Vagina (tissue), 2 donors: ENCODE data around the gene MRPL55. TPM values are rescaled to one million over a fixed set of nuclear protein-coding genes. Genes with fewer than 3 reads are reported as not detected.

Experiments
- DNase-seq, 2 donors: peaks; one replicate each; pipeline ENCODE4 v3.0.0-alpha.2; 2017; ENCODE audit errors: extremely low spot score in 2 of 2
- H3K27ac ChIP-seq: fragments of 200-600 bp; sonication (generic); one replicate; pipeline ENCODE4 v1.5.1; 2019
- H3K27me3 ChIP-seq: fragments of 200-600 bp; sonication (generic); one replicate; pipeline ENCODE4 v1.5.1; 2019
- H3K36me3 ChIP-seq, 2 donors: fragments of 200-600 bp; sonication (generic); one replicate each; pipeline ENCODE4 v1.5.1; 2017 to 2019
- H3K4me1 ChIP-seq: fragments of 200-600 bp; sonication (generic); one replicate; pipeline ENCODE4 v1.5.1; 2019
- H3K4me3 ChIP-seq, 2 donors: fragments of 200-600 bp; sonication (generic); 1 replicate in 1 of 2; 2 replicates in 1 of 2; pipeline ENCODE4 v1.5.1; 2016 to 2019
- H3K9me3 ChIP-seq: fragments of 200-600 bp; sonication (generic); one replicate; pipeline ENCODE4 v1.5.1; 2019
- CTCF ChIP-seq, 3 experiments: fragments of 450-650 bp in 2 of 3; fragments of 200-600 bp in 1 of 3; sonication (generic) in 1 of 3; IDR thresholded peaks; one replicate each; pipeline ENCODE4 v1.5.1; 2017 to 2019; ENCODE audit warnings: antibody characterized with exemption in 3 of 3, mild to moderate bottlenecking in 2 of 3, moderate library complexity in 2 of 3
- POLR2A ChIP-seq, 2 donors: fragments of 450-650 bp; IDR thresholded peaks; one replicate each; pipeline ENCODE4 v1.6.1; 2017; ENCODE audit warnings: antibody characterized with exemption in 2 of 2, mild to moderate bottlenecking in 2 of 2, moderate library complexity in 2 of 2
- POLR2AphosphoS5 ChIP-seq, 2 donors: sonication (generic); formaldehyde crosslinking; IDR thresholded peaks; one replicate each; pipeline ENCODE4 v1.9.0; 2017; ENCODE audit warnings: antibody characterized with exemption in 2 of 2, mild to moderate bottlenecking in 2 of 2, low read depth in 1 of 2; ENCODE audit not compliant: insufficient read depth in 1 of 2
- intact Hi-C: fragments of 100-400 bp; cut with DNase I; formaldehyde crosslinking; loops from one replicate; pipeline ENCODE4 v1.15.1; 2023
- total RNA-seq: library from RNA; depleted of rRNA; stranded (reverse); fragments of >200 nt; gene quantifications from one replicate; pipeline ENCODE4 v1.2.3, GENCODE V29; 2016

Gene MRPL55
- total RNA-seq, 1 donor from 2014 or later: 73.7 TPM

GRCh38 chr1:228144993-228145343 lies 35.9 kb upstream of the MRPL55 start:
- Histone ChIP-seq H3K36me3 (peaks cover 0 to 16% of the 10 kb centered on the region in 2 donors), H3K9me3 (no peaks in the 10 kb centered on the region), H3K4me3 (no peak overlapping the region), H3K4me1 (peaks cover 87% of the 10 kb centered on the region), H3K27me3 (no peaks in the 10 kb centered on the region), H3K27ac (no peak overlapping the region)
- no peak for DNase-seq
- intact Hi-C loops: loop anchor here (5.0 kb wide), 1 partner anchor 262 kb away; the partner anchor contains the start of gene TRIM11
- no peak for TF ChIP-seq POLR2A (IDR thresholded peaks at IDR 0.05)
- no peak for TF ChIP-seq POLR2AphosphoS5 (IDR thresholded peaks at IDR 0.05; ENCODE audit: insufficient read depth in 1 of 2, low read depth in 1 of 2)
- TF ChIP-seq CTCF (IDR thresholded peaks at IDR 0.05): no peak

GRCh38 chr1:228144193-228144992 lies 35.3 kb upstream of the MRPL55 start:
- DNase-seq: no peak
- Histone ChIP-seq H3K4me1 (peaks cover 82% of the 10 kb centered on the region), H3K36me3 (peaks cover 0 to 16% of the 10 kb centered on the region in 2 donors), H3K27ac (no peak overlapping the region), H3K27me3 (no peaks in the 10 kb centered on the region), H3K4me3 (no peak overlapping the region), H3K9me3 (no peaks in the 10 kb centered on the region)
- TF ChIP-seq CTCF (IDR thresholded peaks at IDR 0.05): no peak
- TF ChIP-seq POLR2A (IDR thresholded peaks at IDR 0.05): no peak
- TF ChIP-seq POLR2AphosphoS5 (IDR thresholded peaks at IDR 0.05; ENCODE audit: insufficient read depth in 1 of 2, low read depth in 1 of 2): no peak
- intact Hi-C loops: loop anchor here (5.0 kb wide), 1 partner anchor 263 kb away; the partner anchor contains the start of gene TRIM11

- peaks cover 74% of the 10 kb centered on the region for H3K4me1 ChIP-seq
- H3K4me3 ChIP-seq: no peak overlapping the region
- intact Hi-C loops: loop anchor here (5.0 kb wide), 1 partner anchor 264 kb away; the partner anchor contains the start of gene TRIM11
Observed at GRCh38 chr1:228143480-228144192, 34.5 kb upstream of the MRPL55 start.

GRCh38 chr1:228142701-228143136 lies 33.6 kb upstream of the MRPL55 start:
- Histone ChIP-seq H3K36me3 (peaks cover 0 to 16% of the 10 kb centered on the region in 2 donors), H3K9me3 (no peaks in the 10 kb centered on the region), H3K27ac (peak overlapping the region; percentile 96), H3K4me3 (peak overlapping the region; percentile 78 to 89), H3K27me3 (no peaks in the 10 kb centered on the region), H3K4me1 (peaks cover 65% of the 10 kb centered on the region)
- TF ChIP-seq POLR2AphosphoS5 (IDR thresholded peaks at IDR 0.05; ENCODE audit: insufficient read depth in 1 of 2, low read depth in 1 of 2): no peak
- no peak for TF ChIP-seq POLR2A (IDR thresholded peaks at IDR 0.05)
- no peak for TF ChIP-seq CTCF (IDR thresholded peaks at IDR 0.05)
- DNase-seq: peak in 1 of 2 donors; percentile 88
- intact Hi-C loops: loop anchor here (5.0 kb wide), 1 partner anchor 265 kb away; the partner anchor contains the start of gene TRIM11

More at GRCh38 chr1:228143480-228144192, 34.5 kb upstream of the MRPL55 start:
- no peak for DNase-seq
- H3K9me3 ChIP-seq: no peaks in the 10 kb centered on the region
- H3K36me3 ChIP-seq: peaks cover 0 to 16% of the 10 kb centered on the region in 2 donors
- no peaks in the 10 kb centered on the region for H3K27me3 ChIP-seq
- TF ChIP-seq CTCF (IDR thresholded peaks at IDR 0.05) (no peak), POLR2AphosphoS5 (IDR thresholded peaks at IDR 0.05; ENCODE audit: insufficient read depth in 1 of 2, low read depth in 1 of 2) (no peak)
- no peak overlapping the region for H3K27ac ChIP-seq
